ENCODE measurements around the gene ST7. TPM values are rescaled to one million over a fixed set of nuclear protein-coding genes. Genes with fewer than 3 reads are reported as not detected.

ST7 gene
- polyA plus RNA-seq, 1 donor (not counting 4 experiments of a cell fraction or from before 2014, with no cell fraction given): 16.9 TPM

- dilution Hi-C loops (cut with MboI; ENCODE audit: extremely low pct_ligation_motif_present, low sequenced_read_pairs): no loop called here
- Histone ChIP-seq H3K27ac (ENCODE audit: control insufficient read depth, insufficient read depth, low read length) (no peak overlapping the region), H2AFZ (ENCODE audit: control insufficient read depth, low read length) (no peak overlapping the region), H3K4me2 (ENCODE audit: control insufficient read depth, extremely low read depth, insufficient read depth, low read depth, low read length) (no peak overlapping the region), H3K4me1 (ENCODE audit: control insufficient read depth, extremely low read depth, insufficient read depth, low read length) (no peaks in the 10 kb centered on the region), H3K9me1 (ENCODE audit: control insufficient read depth, extremely low read depth, insufficient read depth, low read length) (no peaks in the 10 kb centered on the region), H3K36me3 (ENCODE audit: control insufficient read depth in 2 of 2, extremely low read depth in 1 of 2, insufficient read depth in 2 of 2, low read length in 2 of 2) (no peaks in the 10 kb centered on the region), H3K79me2 (ENCODE audit: control insufficient read depth, insufficient read depth, low read length) (no peaks in the 10 kb centered on the region), H3K27me3 (ENCODE audit: control insufficient read depth, extremely low read depth, insufficient read depth, low read length) (no peaks in the 10 kb centered on the region), H3K9ac (ENCODE audit: control insufficient read depth, extremely low read depth, insufficient read depth, low read length) (no peak overlapping the region), H3K9me3 (ENCODE audit: control insufficient read depth, low read depth, low read length) (no peaks in the 10 kb centered on the region), H3K4me3 (ENCODE audit: control insufficient read depth in 2 of 3, extremely low read depth in 1 of 3, insufficient read depth in 2 of 3, low read depth in 1 of 3, low read length in 3 of 3) (no peak overlapping the region), H4K20me1 (ENCODE audit: control insufficient read depth, extremely low read depth, insufficient read depth, low read length) (no peaks in the 10 kb centered on the region)
- TF ChIP-seq CTCF (optimal IDR thresholded peaks at IDR 0.05 in 1 of 3, IDR thresholded peaks at IDR 0.05 in 1 of 3, conservative IDR thresholded peaks at IDR 0.05 in 1 of 3; ENCODE audit: extremely low read depth in 1 of 3, insufficient read depth in 2 of 3, low read length in 3 of 3) (no peak), EZH2 (IDR thresholded peaks at IDR 0.05; ENCODE audit: low read length) (no peak)
- no peak for DNase-seq (ENCODE audit: low read depth, low spot score)
- FAIRE-seq: no peak
Observed at GRCh38 chr7:117116211-117116610, 162.9 kb downstream of the ST7 start.

DNA sequence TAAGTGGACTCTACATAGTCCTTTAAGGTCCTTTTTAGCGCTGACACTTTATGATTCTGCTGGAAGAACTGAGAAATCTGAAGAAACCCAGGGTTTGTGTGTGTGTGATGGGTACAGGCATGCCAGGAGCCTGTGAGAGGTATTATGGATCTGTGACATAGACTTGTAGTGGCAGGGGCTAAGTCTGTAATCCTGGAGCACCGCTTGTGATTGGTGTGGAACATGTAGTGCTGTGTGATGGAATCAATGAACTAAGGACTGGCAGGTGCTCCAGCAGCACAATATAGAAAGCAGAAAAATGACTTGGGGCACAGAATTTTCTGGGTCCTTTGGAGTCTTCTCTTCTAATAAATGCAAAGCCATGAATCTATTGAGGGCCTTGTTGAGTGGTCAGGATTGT, 163.9 kb downstream of the ST7 start:
- Histone ChIP-seq H3K27ac (ENCODE audit: control insufficient read depth, insufficient read depth, low read length) (no peak overlapping the region), H3K9me3 (ENCODE audit: control insufficient read depth, low read depth, low read length) (no peaks in the 10 kb centered on the region), H3K4me1 (ENCODE audit: control insufficient read depth, extremely low read depth, insufficient read depth, low read length) (no peaks in the 10 kb centered on the region), H3K4me3 (ENCODE audit: control insufficient read depth in 2 of 3, extremely low read depth in 1 of 3, insufficient read depth in 2 of 3, low read depth in 1 of 3, low read length in 3 of 3) (no peak overlapping the region), H3K9ac (ENCODE audit: control insufficient read depth, extremely low read depth, insufficient read depth, low read length) (no peak overlapping the region), H3K79me2 (ENCODE audit: control insufficient read depth, insufficient read depth, low read length) (no peaks in the 10 kb centered on the region), H3K36me3 (ENCODE audit: control insufficient read depth in 2 of 2, extremely low read depth in 1 of 2, insufficient read depth in 2 of 2, low read length in 2 of 2) (no peaks in the 10 kb centered on the region), H2AFZ (ENCODE audit: control insufficient read depth, low read length) (no peak overlapping the region), H4K20me1 (ENCODE audit: control insufficient read depth, extremely low read depth, insufficient read depth, low read length) (no peaks in the 10 kb centered on the region), H3K27me3 (ENCODE audit: control insufficient read depth, extremely low read depth, insufficient read depth, low read length) (no peaks in the 10 kb centered on the region), H3K4me2 (ENCODE audit: control insufficient read depth, extremely low read depth, insufficient read depth, low read depth, low read length) (no peak overlapping the region), H3K9me1 (ENCODE audit: control insufficient read depth, extremely low read depth, insufficient read depth, low read length) (no peaks in the 10 kb centered on the region)
- dilution Hi-C loops (cut with MboI; ENCODE audit: extremely low pct_ligation_motif_present, low sequenced_read_pairs): no loop called here
- no peak for DNase-seq (ENCODE audit: low read depth, low spot score)
- TF ChIP-seq EZH2 (IDR thresholded peaks at IDR 0.05; ENCODE audit: low read length) (no peak), CTCF (optimal IDR thresholded peaks at IDR 0.05 in 1 of 3, IDR thresholded peaks at IDR 0.05 in 1 of 3, conservative IDR thresholded peaks at IDR 0.05 in 1 of 3; ENCODE audit: extremely low read depth in 1 of 3, insufficient read depth in 2 of 3, low read length in 3 of 3) (no peak)
- no peak for FAIRE-seq
